Heart left ventricle (tissue), 16 donors: ENCODE data around the gene ARHGAP15. TPM values are rescaled to one million over a fixed set of nuclear protein-coding genes. Genes with fewer than 3 reads are reported as not detected.

Source experiments
- ATAC-seq, 4 donors: fragments of 200-7000 bp; cut with Tn5 transposase; one replicate each; pipeline ENCODE4 v1.9.1; 2020 to 2022; ENCODE audit warnings: moderate library complexity in 4 of 4, mild to moderate bottlenecking in 3 of 4, moderate number of reproducible peaks in 1 of 4
- DNase-seq, 5 donors: peaks; one replicate each; pipeline ENCODE4 v3.0.0-alpha.2; 2020
- H3K27ac ChIP-seq, 12 donors: fragments of 200-600 bp; sonication (generic) in 4 of 12; one replicate each; pipeline versions ENCODE4 v1.5.0 to v1.8.0; 2016 to 2022; ENCODE audit warnings: mild to moderate bottlenecking in 2 of 12
- H3K27me3 ChIP-seq, 9 donors: fragments of 200-600 bp; sonication (generic) in 2 of 9; one replicate each; pipeline versions ENCODE4 v1.5.1 to v1.8.0; 2016 to 2022; ENCODE audit warnings: mild to moderate bottlenecking in 3 of 9
- H3K36me3 ChIP-seq, 9 donors: fragments of 200-600 bp; sonication (generic) in 2 of 9; one replicate each; pipeline versions ENCODE4 v1.5.0 to v1.8.0; 2018 to 2022; ENCODE audit warnings: mild to moderate bottlenecking in 2 of 9
- H3K4me1 ChIP-seq, 12 donors: fragments of 200-600 bp; sonication (generic) in 4 of 12; one replicate each; pipeline versions ENCODE4 v1.5.0 to v1.8.0; 2016 to 2022; ENCODE audit warnings: mild to moderate bottlenecking in 3 of 12
- H3K4me3 ChIP-seq, 12 donors: fragments of 200-600 bp; sonication (generic) in 4 of 12; one replicate each; pipeline versions ENCODE4 v1.5.0 to v1.8.0; 2017 to 2022; ENCODE audit warnings: mild to moderate bottlenecking in 9 of 12, moderate library complexity in 4 of 12
- H3K9me3 ChIP-seq, 12 donors: fragments of 200-600 bp; sonication (generic) in 4 of 12; one replicate each; pipeline versions ENCODE4 v1.5.0 to v1.8.0; 2016 to 2022; ENCODE audit warnings: mild to moderate bottlenecking in 1 of 12
- CTCF ChIP-seq, 12 donors: fragments of 200-600 bp; sonication (generic) in 4 of 12; IDR thresholded peaks; one replicate each; pipeline versions ENCODE4 v1.5.0 to v1.8.0; 2018 to 2022; ENCODE audit warnings: antibody characterized with exemption in 12 of 12, mild to moderate bottlenecking in 5 of 12
- POLR2A ChIP-seq, 2 donors: fragments of 450-650 bp; IDR thresholded peaks; one replicate each; pipeline ENCODE4 v1.6.1; 2017; ENCODE audit warnings: antibody characterized with exemption in 2 of 2, mild to moderate bottlenecking in 2 of 2, moderate library complexity in 2 of 2
- WGBS, 4 donors: extraction: QIAGEN DNeasy Blood & Tissue Kit in 2 of 4; methylation state at CpG; one replicate each; pipeline versions ENCODE4 v1.1.5 to v1.1.7; 2013 to 2018; 5-methylcytosine and 5-hydroxymethylcytosine counted together
- intact Hi-C, 10 donors: fragments of 100-400 bp; cut with DNase I; formaldehyde crosslinking; loops; one replicate each; pipeline versions ENCODE4 v1.11.1 to v1.14.2; 2022
- polyA plus RNA-seq, 2 donors: library from polyadenylated mRNA; stranded (reverse); fragments of 200-250 nt; gene quantifications; one replicate each; pipeline ENCODE4 v1.2.3, GENCODE V29; 2013
- total RNA-seq, 9 donors: library from RNA; depleted of rRNA in 2 of 9; stranded (reverse); fragments of >200 nt in 2 of 9; fragmentation: NEBNext Ultra II Directional in 3 of 9; extraction: Animal tissue kit (Norgen Biotek cat#: 25700) in 3 of 9; gene quantifications; one replicate each; pipeline versions ENCODE4 v1.1.0 to v1.2.4, GENCODE V29; 2016 to 2023
- donor health status: ischemic (EF 13 %, LVEDD 7.1; RV severe dilation, severe dysfunction).
- donor health status: healthy with polysubstance abuse.
- donor health status: DM: no; HTN: yes; CAD: no.
- donor health status: DM: no; HTN: no; CAD: no.
- donor health status: ischemic (EF 25% LVEDD 6.9; RV normal size, moderate dysfunction).
- donor health status: ischemic (EF 25% LVEDD 5.7; RV mildly dilated, moderate dysfunction).
- donor health status: healthy.
- donor health status: DM: yes; HTN: yes; CAD: no.
- donor health status: ischemic (EF 35%, LVEDD 5.7; RV mildly dilated, moderate dysfunction).
- donor health status: nonischemic (EF 11% LVEDD 7.7; RV severe dilation, severe dysfunction).
- donor health status: DM: yes; HTN: yes; CAD: no.
- donor health status: PGD.
- donor health status: ischemic (EF 29% LVEDD 5.4; RV normal size, mild dysfunction).
- donor health status: nonischemic (EF 23%, LVEDD 6.1; RV moderate dilation, normal function).

Gene ARHGAP15
- total and polyA plus RNA-seq, 11 donors: 1.3 to 8.7 (median 3.3) TPM

- Histone ChIP-seq H3K27me3 (no peaks in the 10 kb centered on the region), H3K36me3 (no peaks in the 10 kb centered on the region), H3K9me3 (no peaks in the 10 kb centered on the region), H3K4me3 (no peak overlapping the region), H3K4me1 (no peaks in the 10 kb centered on the region), H3K27ac (no peak overlapping the region)
- no peak for DNase-seq
- no peak for TF ChIP-seq CTCF (IDR thresholded peaks at IDR 0.05)
- TF ChIP-seq POLR2A (IDR thresholded peaks at IDR 0.05): no peak
- intact Hi-C loops: no loop called here
- ATAC-seq: no peak
- 79 to 93% (median 89%) methylated on average over 2 of the region's 2 CpGs for WGBS, 4 donors
Observed at GRCh38 chr2:143688815-143689214, 559.6 kb downstream of the ARHGAP15 start.

GRCh38 chr2:143689541-143689940, 560.3 kb downstream of the ARHGAP15 start:
- Histone ChIP-seq H3K27ac (no peak overlapping the region), H3K36me3 (no peaks in the 10 kb centered on the region), H3K9me3 (no peaks in the 10 kb centered on the region), H3K4me3 (no peak overlapping the region), H3K4me1 (no peaks in the 10 kb centered on the region), H3K27me3 (no peaks in the 10 kb centered on the region)
- WGBS, 4 donors: 28 to 36% (median 32%) methylated on average over 1 of the region's 1 CpG
- intact Hi-C loops: no loop called here
- no peak for ATAC-seq
- DNase-seq: no peak
- no peak for TF ChIP-seq CTCF (IDR thresholded peaks at IDR 0.05)
- TF ChIP-seq POLR2A (IDR thresholded peaks at IDR 0.05): no peak

GRCh38 chr2:143690235-143690634, 561.0 kb downstream of the ARHGAP15 start:
- DNase-seq (no peak), ATAC-seq (no peak)
- no peaks in the 10 kb centered on the region for H3K36me3 ChIP-seq
- H3K9me3 ChIP-seq: no peaks in the 10 kb centered on the region
- 46 to 54% (median 48%) methylated on average over 2 of the region's 2 CpGs for WGBS, 4 donors
- TF ChIP-seq CTCF (IDR thresholded peaks at IDR 0.05) (no peak), POLR2A (IDR thresholded peaks at IDR 0.05) (no peak)
- no peaks in the 10 kb centered on the region for H3K27me3 ChIP-seq
- intact Hi-C loops: no loop called here
- no peaks in the 10 kb centered on the region for H3K4me1 ChIP-seq
- H3K4me3 ChIP-seq: no peak overlapping the region
- H3K27ac ChIP-seq: no peak overlapping the region

GRCh38 chr2:143691121-143691520, 561.9 kb downstream of the ARHGAP15 start:
- no peak overlapping the region for H3K4me3 ChIP-seq
- no peak overlapping the region for H3K27ac ChIP-seq
- intact Hi-C loops: no loop called here

More at GRCh38 chr2:143691121-143691520, 561.9 kb downstream of the ARHGAP15 start:
- H3K36me3 ChIP-seq: no peaks in the 10 kb centered on the region
- H3K27me3 ChIP-seq: no peaks in the 10 kb centered on the region
- TF ChIP-seq CTCF (IDR thresholded peaks at IDR 0.05) (no peak), POLR2A (IDR thresholded peaks at IDR 0.05) (no peak)
- H3K9me3 ChIP-seq: no peaks in the 10 kb centered on the region
- H3K4me1 ChIP-seq: no peaks in the 10 kb centered on the region
- no peak for ATAC-seq
- DNase-seq: no peak
- 83 to 89% (median 84%) methylated on average over 4 of the region's 4 CpGs for WGBS, 4 donors
